Gastrocnemius medialis (tissue), 4 donors: Measurements from ENCODE around the gene MRPS10. TPM values are rescaled to one million over a fixed set of nuclear protein-coding genes. Genes with fewer than 3 reads are reported as not detected.

Source experiments
- ATAC-seq, 2 donors: fragments of 150-250 bp; one replicate each; pipeline ENCODE4 v1.9.1; 2016
- DNase-seq, 2 donors: peaks; one replicate each; pipeline ENCODE4 v3.0.0-alpha.2; 2019
- H3K27ac ChIP-seq, 4 donors: fragments of 200-600 bp; sonication (generic); 1 replicate in 1 of 4; 2 replicates in 3 of 4; pipeline ENCODE4 v1.5.1; 2016 to 2018; ENCODE audit warnings: mild to moderate bottlenecking in 2 of 4, moderate library complexity in 1 of 4
- H3K27me3 ChIP-seq, 3 donors: fragments of 200-600 bp; sonication (generic) in 2 of 3; 1 replicate in 1 of 3; 2 replicates in 2 of 3; pipeline versions ENCODE4 v1.5.1 to v1.6.0; 2016 to 2019; ENCODE audit warnings: mild to moderate bottlenecking in 1 of 3, moderate library complexity in 1 of 3
- H3K36me3 ChIP-seq, 2 donors: fragments of 200-600 bp; sonication (generic) in 1 of 2; one replicate each; pipeline ENCODE4 v1.5.1; 2017 to 2018
- H3K4me1 ChIP-seq, 2 donors: fragments of 200-600 bp; sonication (generic) in 1 of 2; one replicate each; pipeline ENCODE4 v1.5.1; 2016 to 2017; ENCODE audit warnings: mild to moderate bottlenecking in 2 of 2
- H3K4me3 ChIP-seq, 4 donors: fragments of 200-600 bp; sonication (generic) in 3 of 4; 1 replicate in 1 of 4; 2 replicates in 3 of 4; pipeline ENCODE4 v1.5.1; 2016 to 2019; ENCODE audit warnings: mild to moderate bottlenecking in 2 of 4
- H3K9me3 ChIP-seq, 3 donors: fragments of 200-600 bp; sonication (generic) in 2 of 3; 1 replicate in 1 of 3; 2 replicates in 2 of 3; pipeline ENCODE4 v1.5.1; 2016 to 2019
- CTCF ChIP-seq, 5 experiments: fragments of 450-650 bp in 3 of 5; fragments of 200-600 bp in 2 of 5; sonication (generic) in 2 of 5; IDR thresholded peaks in 4 of 5; conservative IDR thresholded peaks in 1 of 5; 1 replicate in 4 of 5; 2 replicates in 1 of 5; pipeline ENCODE4 v1.5.1; 2016 to 2019; ENCODE audit warnings: antibody characterized with exemption in 5 of 5, mild to moderate bottlenecking in 3 of 5, moderate library complexity in 3 of 5
- POLR2A ChIP-seq, 2 donors: fragments of 450-650 bp; IDR thresholded peaks; one replicate each; pipeline ENCODE4 v1.6.1; 2017; ENCODE audit warnings: antibody characterized with exemption in 2 of 2, mild to moderate bottlenecking in 2 of 2, moderate library complexity in 2 of 2
- in situ Hi-C, 4 donors: fragments of 200-750 bp; cut with MboI; loops; one replicate each; pipeline versions ENCODE4 v1.15.0 to v1.8.0; 2017; ENCODE audit warnings: low sequenced_read_pairs in 4 of 4
- intact Hi-C: fragments of 100-400 bp; cut with DNase I; formaldehyde crosslinking; loops from one replicate; pipeline ENCODE4 v1.15.1; 2023; ENCODE audit warnings: low total_unique reads
- total RNA-seq, 4 donors: library from RNA; depleted of rRNA; stranded (reverse); fragments of >200 nt; gene quantifications; one replicate each; pipeline versions ENCODE4 v1.1.0 to v1.2.3, GENCODE V29; 2016

The MRPS10 gene
- total RNA-seq, 4 donors from 2014 or later = 52.2 to 63.7 (median 56.0) TPM

- no peaks in the 10 kb centered on the region for H3K9me3 ChIP-seq
- H3K27me3 ChIP-seq = no peaks in the 10 kb centered on the region
- in situ Hi-C loops = loop anchor here (25.0 kb wide), 1 partner anchor 274 kb away; no protein-coding TSS in a partner anchor
- H3K4me3 ChIP-seq = no peak overlapping the region
- DNase-seq (no peak), ATAC-seq (no peak)
- no peaks in the 10 kb centered on the region for H3K36me3 ChIP-seq
- no peak for TF ChIP-seq POLR2A (IDR thresholded peaks at IDR 0.05)
- TF ChIP-seq CTCF (IDR thresholded peaks at IDR 0.05 in 4 of 5, conservative IDR thresholded peaks at IDR 0.05 in 1 of 5) = no peak
- peak overlapping the region in 1 of 4 donors; percentile 13 for H3K27ac ChIP-seq
- no peaks in the 10 kb centered on the region for H3K4me1 ChIP-seq
- intact Hi-C loops = loop anchor here (5.0 kb wide), 2 partner anchors 189 to 284 kb away; partner anchors contain the start of gene TRERF1
Observed at GRCh38 chr6:42263165-42263728, 45.6 kb upstream of the MRPS10 start.

DNA sequence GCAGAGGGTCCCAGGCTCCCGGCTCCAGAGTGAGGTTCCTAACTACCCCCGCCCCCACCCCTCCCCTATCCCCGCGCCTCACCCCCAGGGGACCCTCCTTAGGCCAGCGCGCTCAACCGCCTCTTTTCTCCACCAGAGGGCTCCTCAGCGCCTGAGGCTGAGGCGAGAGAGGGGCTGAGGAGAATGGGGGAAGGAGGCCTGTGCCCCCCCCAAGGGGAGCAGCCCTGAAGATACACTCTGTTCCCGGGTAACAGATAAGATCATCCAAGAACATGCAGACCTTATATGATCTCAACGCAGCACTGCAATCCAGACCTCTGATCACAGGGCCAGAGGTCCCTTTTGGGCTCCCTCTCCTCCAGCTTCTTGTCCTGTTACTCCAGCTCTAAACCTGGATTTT, 43.3 kb upstream of the MRPS10 start:
- DNase-seq = peak; percentile 47 to 53
- Histone ChIP-seq H3K27ac (peak overlapping the region in 3 of 4 donors; percentile 15 to 62 (median 50)), H3K27me3 (no peaks in the 10 kb centered on the region), H3K4me1 (no peaks in the 10 kb centered on the region), H3K9me3 (no peaks in the 10 kb centered on the region), H3K4me3 (no peak overlapping the region), H3K36me3 (no peaks in the 10 kb centered on the region)
- TF ChIP-seq POLR2A (IDR thresholded peaks at IDR 0.05) = no peak
- peak in 4 of 5 experiments; percentile 21 to 56 (median 39) for TF ChIP-seq CTCF (IDR thresholded peaks at IDR 0.05 in 4 of 5, conservative IDR thresholded peaks at IDR 0.05 in 1 of 5)
- intact Hi-C loops = loop anchor here (5.0 kb wide), 2 partner anchors 191 to 286 kb away; partner anchors contain the start of gene TRERF1
- peak; percentile 62 to 68 for ATAC-seq
- in situ Hi-C loops = loop anchor here (25.0 kb wide), 1 partner anchor 276 kb away; no protein-coding TSS in a partner anchor

GRCh38 chr6:42260396-42260888, 42.8 kb upstream of the MRPS10 start:
- TF ChIP-seq POLR2A (IDR thresholded peaks at IDR 0.05) (no peak), CTCF (IDR thresholded peaks at IDR 0.05 in 4 of 5, conservative IDR thresholded peaks at IDR 0.05 in 1 of 5) (no peak)
- no peaks in the 10 kb centered on the region for H3K4me1 ChIP-seq
- H3K36me3 ChIP-seq = no peaks in the 10 kb centered on the region
- no peaks in the 10 kb centered on the region for H3K9me3 ChIP-seq
- DNase-seq (peak in 1 of 2 donors; percentile 59), ATAC-seq (peak; percentile 40 to 50)
- in situ Hi-C loops (loop anchor here (25.0 kb wide), 1 partner anchor 277 kb away; no protein-coding TSS in a partner anchor), intact Hi-C loops (loop anchor here (5.0 kb wide), 2 partner anchors 192 to 287 kb away; partner anchors contain the start of gene TRERF1)
- peak overlapping the region; percentile 0 to 62 (median 24) for H3K27ac ChIP-seq
- H3K4me3 ChIP-seq = no peak overlapping the region
- H3K27me3 ChIP-seq = no peaks in the 10 kb centered on the region

DNA sequence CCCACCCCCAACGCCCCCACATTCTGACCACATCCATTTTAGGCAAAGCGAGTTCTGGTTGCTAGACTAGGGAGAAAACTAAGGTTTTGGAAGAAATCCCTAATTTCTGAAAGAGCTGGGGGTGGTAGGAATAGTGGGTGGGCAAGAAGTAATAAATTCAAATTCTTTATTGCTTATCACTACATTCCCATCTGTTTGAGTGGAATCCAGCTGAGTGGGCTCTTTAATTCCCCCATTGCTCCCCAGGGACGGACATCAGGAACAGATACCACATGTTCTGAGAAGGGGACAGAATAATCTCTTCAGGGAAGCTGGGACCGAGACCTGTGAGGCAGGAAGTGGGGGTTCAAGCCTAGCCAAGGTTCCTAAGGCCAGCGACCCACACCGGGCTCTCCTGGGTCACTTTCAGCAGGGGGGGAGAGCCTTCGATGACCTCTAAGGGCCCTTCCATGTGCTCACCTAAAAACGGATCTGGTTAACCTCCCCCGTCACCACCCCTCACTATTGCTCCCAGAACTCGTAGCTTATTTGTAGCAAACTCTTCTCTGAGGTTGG, 42.3 kb upstream of the MRPS10 start:
- H3K27me3 ChIP-seq = no peaks in the 10 kb centered on the region
- no peak for DNase-seq
- peak; percentile 22 to 25 for ATAC-seq
- TF ChIP-seq POLR2A (IDR thresholded peaks at IDR 0.05) (no peak), CTCF (IDR thresholded peaks at IDR 0.05 in 4 of 5, conservative IDR thresholded peaks at IDR 0.05 in 1 of 5) (no peak)
- H3K9me3 ChIP-seq = no peaks in the 10 kb centered on the region
- H3K27ac ChIP-seq = peak overlapping the region; percentile 0 to 62 (median 24)
- no peak overlapping the region for H3K4me3 ChIP-seq
- intact Hi-C loops (loop anchor here (5.0 kb wide), 2 partner anchors 192 to 287 kb away; partner anchors contain the start of gene TRERF1), in situ Hi-C loops (loop anchor here (25.0 kb wide), 1 partner anchor 277 kb away; no protein-coding TSS in a partner anchor)
- no peaks in the 10 kb centered on the region for H3K4me1 ChIP-seq
- H3K36me3 ChIP-seq = no peaks in the 10 kb centered on the region
